HCT116 (cell line): ENCODE measurements around the gene DDAH1. TPM values are rescaled to one million over a fixed set of nuclear protein-coding genes. Genes with fewer than 3 reads are reported as not detected.

Source experiments
- ATAC-seq: fragments of 200-7000 bp; cut with Tn5 transposase; 2 replicates; pipeline ENCODE4 v1.9.1; 2020; ENCODE audit warnings: mild to moderate bottlenecking, moderate library complexity
- Bru-seq: library from RNA; stranded (reverse); fragments of 400-500 nt; gene quantifications from one replicate; lab custom pipeline; 2021; lab: Mats Ljungman, UMichigan
- BruChase-seq, 2 experiments: library from RNA; stranded (reverse); fragments of 400-500 nt; gene quantifications; one replicate each; lab custom pipeline; 2021; lab: Mats Ljungman, UMichigan
- BruUV-seq: library from RNA; stranded (reverse); fragments of 400-500 nt; replicated peaks from 2 replicates; lab custom pipeline; 2021; lab: Mats Ljungman, UMichigan
- CTCF ChIA-PET: fragments of 300-600 bp; sonication (Branson Sonifier 250); formaldehyde crosslinking; loops from one replicate; lab custom pipeline; 2021; ENCODE audit warnings: antibody characterized with exemption; lab: Charles Lee
- POLR2A ChIA-PET: fragments of 300-600, 350-600 bp; sonication (Branson Sonifier 250); formaldehyde crosslinking; loops from one replicate; lab custom pipeline; 2021; ENCODE audit warnings: antibody characterized with exemption; lab: Charles Lee
- RAD21 ChIA-PET, 2 experiments: fragments of 300-600 bp; sonication (Branson Sonifier 250); formaldehyde crosslinking; loops; one replicate each; lab custom pipeline; 2023; ENCODE audit warnings: low total read pairs in 2 of 2; ENCODE audit not compliant: uncharacterized antibody in 2 of 2, unreplicated experiment in 2 of 2, low non-redundant PET in 1 of 2; lab: Charles Lee
- DNase-seq: peaks from one replicate; pipeline ENCODE4 v3.0.0-alpha.2; 2010; ENCODE audit warnings: low read depth, low spot score
- H2AFZ ChIP-seq: fragments of 200-600 bp; shearing (Covaris generic), sonication (generic); 2 replicates; pipeline ENCODE4 v1.6.1; 2017; ENCODE audit warnings: low read depth, mixed run types, mixed read lengths, antibody characterized with exemption, low read length; ENCODE audit not compliant: poor library complexity, severe bottlenecking
- H3K27ac ChIP-seq: 2 replicates; pipeline ENCODE4 v1.5.1; 2012; ENCODE audit warnings: low read depth, low read length
- H3K27me3 ChIP-seq: fragments of 200-600 bp; sonication (generic); 2 replicates; pipeline ENCODE4 v1.6.1; 2016; ENCODE audit warnings: mixed run types, low read length, mixed read lengths; ENCODE audit not compliant: insufficient read depth
- H3K36me3 ChIP-seq, 2 experiments: fragments of 200-500 bp in 1 of 2; fragments of 200-600 bp in 1 of 2; sonication (Bioruptor generic) in 1 of 2; sonication (generic) in 1 of 2; 2 replicates each; pipeline versions ENCODE4 v1.5.1 to v1.6.1; 2014 to 2016; ENCODE audit warnings: low read length in 2 of 2, inconsistent platforms in 1 of 2, mixed read lengths in 1 of 2, mixed run types in 1 of 2; ENCODE audit not compliant: insufficient read depth in 2 of 2, control insufficient read depth in 1 of 2
- H3K4me1 ChIP-seq, 2 experiments: fragments of 200-600 bp in 1 of 2; sonication (generic) in 1 of 2; 2 replicates each; pipeline versions ENCODE4 v1.5.1 to v1.6.1; 2012 to 2017; ENCODE audit warnings: low read length in 2 of 2, inconsistent platforms in 1 of 2, mild to moderate bottlenecking in 1 of 2, mixed read lengths in 1 of 2, mixed run types in 1 of 2, moderate library complexity in 1 of 2; ENCODE audit not compliant: insufficient read depth in 2 of 2, control insufficient read depth in 1 of 2
- H3K4me2 ChIP-seq: fragments of 200-600 bp; sonication (generic); 2 replicates; pipeline ENCODE4 v1.6.1; 2017; ENCODE audit warnings: mixed run types, low read length, mixed read lengths
- H3K4me3 ChIP-seq, 2 experiments: fragments of 200-600 bp in 1 of 2; sonication (generic) in 1 of 2; replicated peaks in 1 of 2; 2 replicates each; pipeline ENCODE4 v1.5.1; 2011 to 2016; ENCODE audit warnings: low read length in 2 of 2, control low read depth in 1 of 2, low read depth in 1 of 2, mild to moderate bottlenecking in 1 of 2, mixed read lengths in 1 of 2, mixed run types in 1 of 2
- H3K79me2 ChIP-seq: fragments of 200-600 bp; sonication (generic); 2 replicates; pipeline ENCODE4 v1.6.1; 2017; ENCODE audit warnings: mild to moderate bottlenecking, mixed run types, low read length, moderate library complexity, mixed read lengths; ENCODE audit not compliant: insufficient read depth
- H3K9ac ChIP-seq: fragments of 200-600 bp; sonication (generic); 2 replicates; pipeline ENCODE4 v1.6.1; 2016; ENCODE audit warnings: low read length, mixed read lengths
- H3K9me2 ChIP-seq: fragments of 200-600 bp; sonication (generic), shearing (Covaris generic); 2 replicates; pipeline ENCODE4 v1.6.1; 2017; ENCODE audit warnings: mixed run types, mild to moderate bottlenecking, moderate library complexity; ENCODE audit not compliant: insufficient read depth
- H3K9me3 ChIP-seq, 2 experiments: fragments of 200-500 bp in 1 of 2; fragments of 200-600 bp in 1 of 2; sonication (Bioruptor generic) in 1 of 2; sonication (generic) in 1 of 2; 2 replicates each; pipeline ENCODE4 v1.6.1; 2014 to 2017; ENCODE audit warnings: low read length in 2 of 2, mixed read lengths in 2 of 2, inconsistent platforms in 1 of 2, low read depth in 1 of 2, mild to moderate bottlenecking in 1 of 2, mixed run types in 1 of 2, moderate library complexity in 1 of 2; ENCODE audit not compliant: control insufficient read depth in 1 of 2, insufficient read depth in 1 of 2
- H4K20me1 ChIP-seq: fragments of 200-600 bp; sonication (generic), shearing (Covaris generic); 2 replicates; pipeline ENCODE4 v1.6.1; 2017; ENCODE audit warnings: mixed run types, mild to moderate bottlenecking, moderate library complexity; ENCODE audit not compliant: insufficient read depth
- CBX3 ChIP-seq: IDR thresholded peaks from 2 replicates; pipeline ENCODE4 v1.6.1; 2012; ENCODE audit warnings: low read depth
- CEBPB ChIP-seq: IDR thresholded peaks from 2 replicates; pipeline ENCODE4 v1.6.1; 2012; ENCODE audit warnings: low read depth
- EGR1 ChIP-seq: IDR thresholded peaks from 2 replicates; pipeline ENCODE4 v1.6.1; 2012; ENCODE audit warnings: low read depth
- ELF1 ChIP-seq: IDR thresholded peaks from 2 replicates; pipeline ENCODE4 v1.6.1; 2012; ENCODE audit warnings: low read depth, borderline replicate concordance
- EZH2 ChIP-seq: fragments of 200-600 bp; sonication (generic); IDR thresholded peaks from 2 replicates; pipeline ENCODE4 v1.6.1; 2017; ENCODE audit warnings: antibody characterized with exemption, mixed run types
- FOSL1 ChIP-seq: IDR thresholded peaks from 2 replicates; pipeline ENCODE4 v1.6.1; 2012; ENCODE audit warnings: low read depth
- JUND ChIP-seq: IDR thresholded peaks from 2 replicates; pipeline ENCODE4 v1.6.1; 2012
- POLR2A ChIP-seq: IDR thresholded peaks from 2 replicates; pipeline ENCODE4 v1.7.0; 2011; ENCODE audit warnings: borderline replicate concordance; ENCODE audit not compliant: insufficient read depth, insufficient read length; ENCODE audit errors: extremely low read depth
- POLR2AphosphoS5 ChIP-seq: IDR thresholded peaks from 2 replicates; pipeline ENCODE4 v1.6.1; 2011; ENCODE audit warnings: mild to moderate bottlenecking, low read depth, low read length, moderate library complexity
- RAD21 ChIP-seq: IDR thresholded peaks from 2 replicates; pipeline ENCODE4 v1.6.1; 2012; ENCODE audit warnings: low read depth, mild to moderate bottlenecking
- REST ChIP-seq: IDR thresholded peaks from 2 replicates; pipeline ENCODE4 v1.6.1; 2012; ENCODE audit warnings: low read depth
- SIN3A ChIP-seq: IDR thresholded peaks from 2 replicates; pipeline ENCODE4 v1.6.1; 2012; ENCODE audit warnings: low read depth
- SP1 ChIP-seq: IDR thresholded peaks from 2 replicates; pipeline ENCODE4 v1.6.1; 2012; ENCODE audit warnings: low read depth
- SRF ChIP-seq: IDR thresholded peaks from 2 replicates; pipeline ENCODE4 v1.6.1; 2012; ENCODE audit warnings: low read depth
- TCF7L2 ChIP-seq: IDR thresholded peaks from 2 replicates; pipeline ENCODE4 v1.7.0; 2011; ENCODE audit warnings: borderline replicate concordance, inconsistent platforms; ENCODE audit not compliant: insufficient read depth, insufficient read length; ENCODE audit errors: extremely low read depth
- ZFX ChIP-seq: fragments of 450-650 bp; IDR thresholded peaks from 2 replicates; pipeline ENCODE4 v1.6.1; 2017
- ZNF274 ChIP-seq: fragments of 200-500 bp; sonication (Bioruptor generic); IDR thresholded peaks from 2 replicates; pipeline ENCODE4 v1.6.1; 2014; ENCODE audit warnings: mild to moderate bottlenecking, low read depth, low read length, inconsistent platforms
- intact Hi-C: fragments of 100-400 bp; cut with micrococcal nuclease; formaldehyde crosslinking; loops from 2 replicates; pipeline ENCODE4 v1.10.0; 2022
- long read RNA-seq: library from polyadenylated mRNA; unstranded; transcript quantifications from one replicate; pipeline ENCODE4 v2.0.0, GENCODE V29; 2021; ENCODE audit not compliant: unreplicated experiment
- polyA plus RNA-seq: library from polyadenylated mRNA; unstranded; fragments of >200 nt; gene quantifications from 2 replicates; pipeline ENCODE4 v1.2.1, GENCODE V29; 2012; ENCODE audit warnings: missing spikeins
- total RNA-seq: library from RNA; stranded (reverse); gene quantifications from one replicate; pipeline ENCODE4 v1.2.1, GENCODE V29; 2021; ENCODE audit not compliant: unreplicated experiment
- TF ChIP-seq, protein P1 (sequence below): IDR thresholded peaks from 2 replicates; pipeline ENCODE4 v1.6.1; 2012
- TF ChIP-seq, protein P2 (sequence below), 3 experiments: fragments of 200-600 bp in 1 of 3; sonication (generic) in 1 of 3; IDR thresholded peaks in 2 of 3; conservative IDR thresholded peaks in 1 of 3; 2 replicates each; pipeline ENCODE4 v1.5.1; 2012 to 2017; ENCODE audit warnings: low read depth in 2 of 3, low read length in 2 of 3, antibody characterized with exemption in 1 of 3, borderline replicate concordance in 1 of 3, control low read depth in 1 of 3, mild to moderate bottlenecking in 1 of 3, mixed read lengths in 1 of 3, mixed run types in 1 of 3, moderate library complexity in 1 of 3; ENCODE audit not compliant: insufficient read depth in 1 of 3

The DDAH1 gene
- total RNA-seq = 16.6 TPM
- polyA plus RNA-seq = 5.9 and 7.0 TPM in 2 replicates
- Bru-seq, nascent RNA = percentile 63 among the genes with signal in this experiment
- percentile 61 among the genes with signal in this experiment for BruChase-seq, experiment 1, labeled RNA remaining after a 6-hour chase
- BruChase-seq, experiment 2, labeled RNA remaining after a 2-hour chase = percentile 51 among the genes with signal in this experiment
- long read RNA-seq, transcript DDAH1-201 (6 exons, 3,920 nt) = major isoform, 10 of 13 reads
- long read RNA-seq, partial matches to known transcripts = 1 of 13 reads
- long read RNA-seq, other reads (novel, unspliced or antisense) = 2 of 13 reads

GRCh38 chr1:85465099-85465785, at the start of gene DDAH1:
DDAH1 (minus strand) TSS chr1:85465159; CDS start chr1:85465045, 114 bp downstream.
- Histone ChIP-seq H2AFZ (peak within 1 kb of the TSS; percentile 66), H3K9me3 (no peaks in the 10 kb centered on the region), H3K27ac (peak within 1 kb of the TSS; percentile 79), H3K9me2 (no peaks in the 10 kb centered on the region), H3K9ac (peak within 1 kb of the TSS; percentile 57), H3K79me2 (peaks cover 12% of the 10 kb centered on the region), H3K27me3 (no peaks in the 10 kb centered on the region), H3K4me2 (peak within 1 kb of the TSS; percentile 90), H3K4me1 (peaks cover 12 to 27% of the 10 kb centered on the region in 2 experiments; a peak in 3 of 4 replicates), H3K4me3 (peak within 1 kb of the TSS; percentile 62 to 65), H4K20me1 (no peaks in the 10 kb centered on the region), H3K36me3 (no peaks in the 10 kb centered on the region)
- DNase-seq (peak; percentile 23), ATAC-seq (peak; percentile 84)
- no TSS peak for BruUV-seq
- RAD21 ChIA-PET = no interaction called here
- CTCF ChIA-PET = no interaction called here
- intact Hi-C loops = no loop called here
- POLR2A ChIA-PET = interaction anchor here (0.6 to 1.0 kb wide), 2 partner anchors 11 to 115 kb away, joined by 3 read pairs; partner anchors contain the start of gene CCN1
- TF ChIP-seq, protein P1, sequence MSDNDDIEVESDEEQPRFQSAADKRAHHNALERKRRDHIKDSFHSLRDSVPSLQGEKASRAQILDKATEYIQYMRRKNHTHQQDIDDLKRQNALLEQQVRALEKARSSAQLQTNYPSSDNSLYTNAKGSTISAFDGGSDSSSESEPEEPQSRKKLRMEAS = peak; percentile 5; the same call in 1 of the 2 replicates
- TF ChIP-seq SP1 (no peak), EGR1 (no peak), POLR2A (no peak), JUND (no peak), EZH2 (no peak), ELF1 (no peak), ZFX (peak; percentile 34; the same call in 1 of the 2 replicates), FOSL1 (no peak), TCF7L2 (peak; percentile 75), SRF (no peak), POLR2AphosphoS5 (peak; percentile 60), SIN3A (no peak; the same call in none of the 2 replicates), RAD21 (no peak), CBX3 (no peak), REST (no peak), ZNF274 (no peak), CEBPB (no peak)
- TF ChIP-seq, protein P2, sequence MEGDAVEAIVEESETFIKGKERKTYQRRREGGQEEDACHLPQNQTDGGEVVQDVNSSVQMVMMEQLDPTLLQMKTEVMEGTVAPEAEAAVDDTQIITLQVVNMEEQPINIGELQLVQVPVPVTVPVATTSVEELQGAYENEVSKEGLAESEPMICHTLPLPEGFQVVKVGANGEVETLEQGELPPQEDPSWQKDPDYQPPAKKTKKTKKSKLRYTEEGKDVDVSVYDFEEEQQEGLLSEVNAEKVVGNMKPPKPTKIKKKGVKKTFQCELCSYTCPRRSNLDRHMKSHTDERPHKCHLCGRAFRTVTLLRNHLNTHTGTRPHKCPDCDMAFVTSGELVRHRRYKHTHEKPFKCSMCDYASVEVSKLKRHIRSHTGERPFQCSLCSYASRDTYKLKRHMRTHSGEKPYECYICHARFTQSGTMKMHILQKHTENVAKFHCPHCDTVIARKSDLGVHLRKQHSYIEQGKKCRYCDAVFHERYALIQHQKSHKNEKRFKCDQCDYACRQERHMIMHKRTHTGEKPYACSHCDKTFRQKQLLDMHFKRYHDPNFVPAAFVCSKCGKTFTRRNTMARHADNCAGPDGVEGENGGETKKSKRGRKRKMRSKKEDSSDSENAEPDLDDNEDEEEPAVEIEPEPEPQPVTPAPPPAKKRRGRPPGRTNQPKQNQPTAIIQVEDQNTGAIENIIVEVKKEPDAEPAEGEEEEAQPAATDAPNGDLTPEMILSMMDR (IDR thresholded peaks at IDR 0.05 in 2 of 3, conservative IDR thresholded peaks at IDR 0.05 in 1 of 3; ENCODE audit: borderline replicate concordance in 1 of 3, insufficient read depth in 1 of 3, low read depth in 2 of 3, low read length in 2 of 3) = no peak
